H1 (cell line): ENCODE results near the gene RALGAPA2. TPM values are rescaled to one million over a fixed set of nuclear protein-coding genes. Genes with fewer than 3 reads are reported as not detected.

Source experiments
- CTCF ChIA-PET: fragments of 300-600 bp; sonication (Branson Sonifier 250); formaldehyde crosslinking; loops from one replicate; lab custom pipeline; 2021; ENCODE audit not compliant: partially characterized antibody; lab: Charles Lee
- POLR2A ChIA-PET: fragments of 300-600 bp; sonication (Branson Sonifier 250); formaldehyde crosslinking; loops from one replicate; lab custom pipeline; 2021; ENCODE audit warnings: inconsistent platforms; ENCODE audit not compliant: partially characterized antibody; lab: Charles Lee
- DNase-seq, 2 experiments: peaks; one replicate each; pipeline versions ENCODE4 v3.0.0 to v3.0.0-alpha.2; 2010 to 2022; ENCODE audit warnings: low spot score in 2 of 2, low read depth in 1 of 2, mixed read lengths in 1 of 2
- FAIRE-seq: peaks from 2 replicates; lab custom pipeline; 2011; peaks lifted over from hg19 to GRCh38; lab: Jason Lieb, UNC
- H2AFZ ChIP-seq: 2 replicates; pipeline ENCODE4 v1.8.1; 2012; ENCODE audit warnings: low read length, inconsistent platforms
- H2AK5ac ChIP-seq: 2 replicates; pipeline ENCODE4 v1.6.1; 2013; ENCODE audit warnings: low read depth, low read length
- H2BK120ac ChIP-seq: replicated peaks from 2 replicates; pipeline ENCODE3; 2013; ENCODE audit warnings: low read depth, low read length, inconsistent platforms
- H2BK12ac ChIP-seq: 2 replicates; pipeline ENCODE4 v1.6.1; 2013; ENCODE audit warnings: low read depth, low read length
- H2BK15ac ChIP-seq: 2 replicates; pipeline ENCODE4 v1.6.1; 2013; ENCODE audit warnings: low read length
- H2BK20ac ChIP-seq: 2 replicates; pipeline ENCODE4 v1.6.1; 2013; ENCODE audit warnings: low read length
- H2BK5ac ChIP-seq: 2 replicates; pipeline ENCODE4 v1.6.1; 2013; ENCODE audit warnings: low read depth, low read length
- H3K14ac ChIP-seq: 2 replicates; pipeline ENCODE4 v1.6.1; 2013; ENCODE audit warnings: inconsistent platforms; ENCODE audit not compliant: insufficient read length
- H3K18ac ChIP-seq: 2 replicates; pipeline ENCODE4 v1.6.1; 2013; ENCODE audit warnings: low read length; ENCODE audit errors: extremely low read depth
- H3K23ac ChIP-seq: 2 replicates; pipeline ENCODE4 v1.6.1; 2013; ENCODE audit warnings: inconsistent platforms; ENCODE audit not compliant: insufficient read length
- H3K23me2 ChIP-seq: 2 replicates; pipeline ENCODE4 v1.6.1; 2013; ENCODE audit warnings: low read depth, low read length
- H3K27ac ChIP-seq: 2 replicates; pipeline ENCODE4 v1.6.1; 2011; ENCODE audit warnings: low read depth, low read length, inconsistent platforms
- H3K27me3 ChIP-seq, 4 experiments: replicated peaks in 1 of 4; 1 replicate in 1 of 4; 2 replicates in 3 of 4; pipeline versions ENCODE4 v1.6.1 to v1.8.1; 2011 to 2013; ENCODE audit warnings: low read length in 3 of 4, mild to moderate bottlenecking in 3 of 4, inconsistent platforms in 2 of 4, mixed read lengths in 2 of 4, moderate library complexity in 1 of 4; ENCODE audit not compliant: control insufficient read depth in 3 of 4, insufficient read depth in 3 of 4; ENCODE audit errors: extremely low read depth in 1 of 4
- H3K36me3 ChIP-seq, 4 experiments: 2 replicates each; pipeline versions ENCODE4 v1.6.1 to v1.8.1; 2011 to 2013; ENCODE audit warnings: mild to moderate bottlenecking in 4 of 4, low read length in 3 of 4, moderate library complexity in 2 of 4, control low read depth in 1 of 4, inconsistent platforms in 1 of 4; ENCODE audit not compliant: insufficient read depth in 4 of 4, control insufficient read depth in 2 of 4
- H3K4ac ChIP-seq: replicated peaks from 2 replicates; pipeline ENCODE3; 2013; ENCODE audit warnings: low read length, low read depth, mixed read lengths, inconsistent platforms; ENCODE audit not compliant: insufficient read length
- H3K4me1 ChIP-seq, 4 experiments: replicated peaks in 1 of 4; 1 replicate in 1 of 4; 2 replicates in 3 of 4; pipeline versions ENCODE4 v1.6.1 to v1.8.1; 2011 to 2013; ENCODE audit warnings: low read length in 3 of 4, inconsistent platforms in 2 of 4, mixed read lengths in 1 of 4; ENCODE audit not compliant: insufficient read depth in 4 of 4, control insufficient read depth in 3 of 4
- H3K4me2 ChIP-seq, 2 experiments: 2 replicates each; pipeline versions ENCODE4 v1.6.1 to v1.8.1; 2011 to 2013; ENCODE audit warnings: low read depth in 2 of 2, low read length in 2 of 2, control low read depth in 1 of 2, inconsistent platforms in 1 of 2, mild to moderate bottlenecking in 1 of 2; ENCODE audit not compliant: insufficient read depth in 1 of 2
- H3K4me3 ChIP-seq, 4 experiments: fragments of 200-600, 300-600 bp in 1 of 4; sonication (generic), shearing (Covaris generic), sonication (Bioruptor Twin) in 1 of 4; 2 replicates each; pipeline versions ENCODE4 v1.5.1 to v1.8.1; 2011 to 2016; ENCODE audit warnings: low read length in 4 of 4, low read depth in 3 of 4, control low read depth in 2 of 4, inconsistent platforms in 2 of 4, mild to moderate bottlenecking in 2 of 4, mixed read lengths in 1 of 4, moderate library complexity in 1 of 4; ENCODE audit not compliant: insufficient read depth in 2 of 4; ENCODE audit errors: extremely low read depth in 1 of 4
- H3K56ac ChIP-seq: replicated peaks from 2 replicates; pipeline ENCODE3; 2013; ENCODE audit warnings: low read depth, mild to moderate bottlenecking, mixed read lengths, low read length, inconsistent platforms; ENCODE audit not compliant: insufficient read length
- H3K79me1 ChIP-seq: 2 replicates; pipeline ENCODE4 v1.6.1; 2013; ENCODE audit warnings: low read depth, low read length, control low read depth
- H3K79me2 ChIP-seq, 2 experiments: 2 replicates each; pipeline versions ENCODE4 v1.6.1 to v1.8.1; 2012 to 2013; ENCODE audit warnings: low read length in 2 of 2, mild to moderate bottlenecking in 2 of 2, inconsistent platforms in 1 of 2; ENCODE audit not compliant: insufficient read depth in 2 of 2, control insufficient read depth in 1 of 2
- H3K9ac ChIP-seq, 4 experiments: replicated peaks in 1 of 4; 1 replicate in 1 of 4; 2 replicates in 3 of 4; pipeline versions ENCODE4 v1.6.1 to v1.8.1; 2011 to 2013; ENCODE audit warnings: low read depth in 3 of 4, low read length in 3 of 4, control low read depth in 2 of 4, mild to moderate bottlenecking in 2 of 4, moderate library complexity in 2 of 4, inconsistent platforms in 1 of 4; ENCODE audit errors: extremely low read depth in 1 of 4
- H3K9me3 ChIP-seq, 2 experiments: 2 replicates each; pipeline versions ENCODE4 v1.6.1 to v1.8.1; 2012 to 2013; ENCODE audit warnings: mild to moderate bottlenecking in 2 of 2, moderate library complexity in 2 of 2, control low read depth in 1 of 2, inconsistent platforms in 1 of 2, low read depth in 1 of 2, low read length in 1 of 2, mixed read lengths in 1 of 2; ENCODE audit not compliant: insufficient read depth in 2 of 2
- H4K20me1 ChIP-seq, 2 experiments: replicated peaks in 1 of 2; 2 replicates each; pipeline versions ENCODE3 to v1.8.1; 2011 to 2013; ENCODE audit warnings: inconsistent platforms in 2 of 2, low read length in 2 of 2, mild to moderate bottlenecking in 1 of 2; ENCODE audit not compliant: insufficient read depth in 2 of 2, control insufficient read depth in 1 of 2
- H4K5ac ChIP-seq: 2 replicates; pipeline ENCODE4 v1.6.1; 2013; ENCODE audit warnings: low read length, low read depth, mixed read lengths, inconsistent platforms; ENCODE audit not compliant: insufficient read length
- H4K8ac ChIP-seq: 2 replicates; pipeline ENCODE4 v1.8.0; 2013; ENCODE audit warnings: mild to moderate bottlenecking, moderate library complexity, low read length, inconsistent platforms; ENCODE audit not compliant: insufficient read depth; ENCODE audit errors: extremely low read depth
- H4K91ac ChIP-seq: replicated peaks from 2 replicates; pipeline ENCODE3; 2013; ENCODE audit warnings: low read length, mixed read lengths, inconsistent platforms; ENCODE audit not compliant: insufficient read length
- BCL11A ChIP-seq, 2 experiments: IDR thresholded peaks; one replicate each; pipeline ENCODE4 v1.6.1; 2011; ENCODE audit warnings: low read depth in 2 of 2, low read length in 2 of 2, mild to moderate bottlenecking in 2 of 2
- BRCA1 ChIP-seq: IDR thresholded peaks from 2 replicates; pipeline ENCODE4 v1.6.1; 2012; ENCODE audit warnings: low read depth, low read length, improper control_type of control experiment
- CBX8 ChIP-seq: fragments of 300-800, 300-1000 bp; sonication (generic); IDR thresholded peaks from 2 replicates; pipeline ENCODE4 v1.7.1; 2016; ENCODE audit warnings: low read depth, low read length, borderline replicate concordance
- EGR1 ChIP-seq: IDR thresholded peaks from 2 replicates; pipeline ENCODE4 v1.6.1; 2011; ENCODE audit warnings: low read depth, low read length, borderline replicate concordance
- GTF2F1 ChIP-seq: IDR thresholded peaks from 2 replicates; pipeline ENCODE4 v1.6.1; 2012; ENCODE audit warnings: low read depth, low read length, improper control_type of control experiment, borderline replicate concordance
- NANOG ChIP-seq: IDR thresholded peaks from 2 replicates; pipeline ENCODE4 v1.6.1; 2011; ENCODE audit warnings: low read length, low read depth, mild to moderate bottlenecking, inconsistent platforms; ENCODE audit not compliant: insufficient read depth, poor library complexity, severe bottlenecking
- PHF8 ChIP-seq: fragments of 200-600 bp; sonication (generic); conservative IDR thresholded peaks from 2 replicates; pipeline ENCODE4 v1.7.1; 2012; ENCODE audit warnings: low read depth, mild to moderate bottlenecking, inconsistent platforms, low read length, moderate library complexity
- POU5F1 ChIP-seq: IDR thresholded peaks from 2 replicates; pipeline ENCODE4 v1.6.1; 2011; ENCODE audit warnings: low read depth, mild to moderate bottlenecking, low read length, moderate library complexity
- SAP30 ChIP-seq: fragments of 300-600 bp; sonication (generic); IDR thresholded peaks from 2 replicates; pipeline ENCODE4 v1.7.1; 2012; ENCODE audit warnings: low read length, moderate library complexity, mild to moderate bottlenecking, inconsistent platforms; ENCODE audit not compliant: insufficient read depth, insufficient replicate concordance
- WGBS, 2 experiments: shearing (Covaris generic) in 1 of 2; methylation state at CpG; one replicate each; pipeline versions ENCODE4 v1.1.6 to v1.1.7; 2013 to 2015; ENCODE audit warnings: low lambda C conversion rate in 2 of 2, mixed read lengths in 2 of 2, inconsistent platforms in 1 of 2, low coverage in 1 of 2, missing lambda C conversion rate in 1 of 2; ENCODE audit not compliant: insufficient replicate concordance in 2 of 2, insufficient coverage in 1 of 2, insufficient read length in 1 of 2; ENCODE audit errors: extremely low coverage in 1 of 2, missing lambda C conversion rate in 1 of 2; 5-methylcytosine and 5-hydroxymethylcytosine counted together
- polyA plus RNA-seq, 7 experiments: library from polyadenylated mRNA; depleted of rRNA in 3 of 7; stranded (reverse) in 5 of 7; unstranded in 2 of 7; fragments of >200 nt in 5 of 7; fragments of 200-250 nt in 2 of 7; gene quantifications; 1 replicate in 5 of 7; 2 replicates in 1 of 7; 4 replicates in 1 of 7; pipeline versions ENCODE4 v1.2.1 to v1.2.3, GENCODE V29; 2011 to 2013; ENCODE audit warnings: missing spikeins in 2 of 7, mixed read lengths in 2 of 7
- total RNA-seq: library from RNA; stranded (reverse); fragmentation: NEBNext Ultra II Directional; extraction: Animal tissue kit (Norgen Biotek cat#: 25700); gene quantifications from 2 replicates; pipeline ENCODE4 v1.2.1, GENCODE V29; 2021
- TF ChIP-seq, protein P1 (sequence below), 3 experiments: IDR thresholded peaks; 1 replicate in 2 of 3; 2 replicates in 1 of 3; pipeline versions ENCODE4 v1.5.1 to v1.6.1; 2011; ENCODE audit warnings: low read length in 3 of 3, mild to moderate bottlenecking in 3 of 3, inconsistent platforms in 2 of 3, low read depth in 1 of 3, moderate library complexity in 1 of 3; ENCODE audit not compliant: insufficient read depth in 1 of 3; ENCODE audit errors: control extremely low read depth in 1 of 3

RALGAPA2 gene
- total and polyA plus RNA-seq, 2 of the 8 experiments (the other 6 are each of a cell fraction or from before 2014, with no cell fraction given) = 5.1 to 25.5 TPM

- no peak overlapping the region for H3K27ac ChIP-seq
- no peak overlapping the region for H2AK5ac ChIP-seq
- no peaks in the 10 kb centered on the region for H3K27me3 ChIP-seq
Observed at GRCh38 chr20:20414640-20415220, 297.7 kb downstream of the RALGAPA2 start.

More at GRCh38 chr20:20414640-20415220, 297.7 kb downstream of the RALGAPA2 start:
- no peak overlapping the region for H3K4me2 ChIP-seq
- no peaks in the 10 kb centered on the region for H3K79me1 ChIP-seq
- no peak overlapping the region for H2BK12ac ChIP-seq
- no peaks in the 10 kb centered on the region for H3K23me2 ChIP-seq
- no peak overlapping the region for H3K4ac ChIP-seq
- no peak overlapping the region for H3K14ac ChIP-seq
- H3K4me3 ChIP-seq = no peak overlapping the region
- H3K9ac ChIP-seq = no peak overlapping the region
- no peak overlapping the region for H2BK20ac ChIP-seq
- DNase-seq = no peak
- 85% methylated on average over 5 of the region's 5 CpGs; no CpG with 5 or more reads in 1 of the 2 experiments for WGBS, 2 experiments
- H2BK15ac ChIP-seq = no peak overlapping the region
- no peak overlapping the region for H3K23ac ChIP-seq
- H2BK120ac ChIP-seq = no peak overlapping the region
- CTCF ChIA-PET = interaction anchor here (1.0 kb wide), 2 partner anchors 11 to 38 kb away, joined by 3 read pairs; no protein-coding TSS in a partner anchor
- FAIRE-seq = no peak
- no peak overlapping the region for H4K8ac ChIP-seq
- H3K18ac ChIP-seq = no peak overlapping the region
- no peak overlapping the region for H2AFZ ChIP-seq
- TF ChIP-seq GTF2F1 = no peak
- no peak for TF ChIP-seq POU5F1
- no peak for TF ChIP-seq PHF8
- no peak for TF ChIP-seq BRCA1
- no peak for TF ChIP-seq CBX8
- no peak for TF ChIP-seq SAP30
- TF ChIP-seq, protein P1, sequence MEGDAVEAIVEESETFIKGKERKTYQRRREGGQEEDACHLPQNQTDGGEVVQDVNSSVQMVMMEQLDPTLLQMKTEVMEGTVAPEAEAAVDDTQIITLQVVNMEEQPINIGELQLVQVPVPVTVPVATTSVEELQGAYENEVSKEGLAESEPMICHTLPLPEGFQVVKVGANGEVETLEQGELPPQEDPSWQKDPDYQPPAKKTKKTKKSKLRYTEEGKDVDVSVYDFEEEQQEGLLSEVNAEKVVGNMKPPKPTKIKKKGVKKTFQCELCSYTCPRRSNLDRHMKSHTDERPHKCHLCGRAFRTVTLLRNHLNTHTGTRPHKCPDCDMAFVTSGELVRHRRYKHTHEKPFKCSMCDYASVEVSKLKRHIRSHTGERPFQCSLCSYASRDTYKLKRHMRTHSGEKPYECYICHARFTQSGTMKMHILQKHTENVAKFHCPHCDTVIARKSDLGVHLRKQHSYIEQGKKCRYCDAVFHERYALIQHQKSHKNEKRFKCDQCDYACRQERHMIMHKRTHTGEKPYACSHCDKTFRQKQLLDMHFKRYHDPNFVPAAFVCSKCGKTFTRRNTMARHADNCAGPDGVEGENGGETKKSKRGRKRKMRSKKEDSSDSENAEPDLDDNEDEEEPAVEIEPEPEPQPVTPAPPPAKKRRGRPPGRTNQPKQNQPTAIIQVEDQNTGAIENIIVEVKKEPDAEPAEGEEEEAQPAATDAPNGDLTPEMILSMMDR (IDR thresholded peaks at IDR 0.05; ENCODE audit: control extremely low read depth in 1 of 3, insufficient read depth in 1 of 3, low read depth in 1 of 3, low read length in 3 of 3) = no peak
- TF ChIP-seq EGR1 = no peak
- no peak for TF ChIP-seq BCL11A (IDR thresholded peaks at IDR 0.05; ENCODE audit: low read depth in 2 of 2, low read length in 2 of 2)
- no peak for TF ChIP-seq NANOG
- TF ChIP-seq, all 59 proteins: peak for 0
- Histone ChIP-seq H4K91ac (no peak overlapping the region), H2BK5ac (no peak overlapping the region), H3K9me3 (no peaks in the 10 kb centered on the region), H3K4me1 (peaks cover 0 to 12% (median 5%) of the 10 kb centered on the region in 4 experiments; a peak in 5 of 7 replicates), H4K20me1 (no peaks in the 10 kb centered on the region), H3K56ac (no peak overlapping the region), H4K5ac (no peak overlapping the region), H3K36me3 (no peaks in the 10 kb centered on the region), H3K79me2 (no peaks in the 10 kb centered on the region)
- POLR2A ChIA-PET = interaction anchor here (1.0 kb wide), 1 partner anchor 9 kb away, joined by 3 read pairs; no protein-coding TSS in a partner anchor
